ENCODE measurements around the gene MRPL37. TPM values are rescaled to one million over a fixed set of nuclear protein-coding genes. Genes with fewer than 3 reads are reported as not detected.
"Not testable (repeated sequence)": the region's sequence is repeated elsewhere in the genome, so short reads cannot be mapped to it uniquely, and the experiment has no call there.

The MRPL37 gene
- total RNA-seq, 1 donor from 2014 or later = 55.4 TPM

GRCh38 chr1:54172614-54173599 lies 27.1 kb upstream of the MRPL37 start:
- DNase-seq (ENCODE audit: low spot score) = no peak

GRCh38 chr1:54173681-54174080 lies 26.3 kb upstream of the MRPL37 start:
- no peak for DNase-seq (ENCODE audit: low spot score)

GRCh38 chr1:54174106-54174505 lies 25.9 kb upstream of the MRPL37 start:
- DNase-seq (ENCODE audit: low spot score) = no peak

- no peak for DNase-seq (ENCODE audit: low spot score)
Observed at GRCh38 chr1:54176621-54177327, 23.2 kb upstream of the MRPL37 start.

GRCh38 chr1:54177726-54178125 lies 22.2 kb upstream of the MRPL37 start:
- no peak for DNase-seq (ENCODE audit: low spot score)

- DNase-seq (ENCODE audit: low spot score) = no peak
Observed at GRCh38 chr1:54178296-54179070, 21.5 kb upstream of the MRPL37 start.

- no peak for DNase-seq (ENCODE audit: low spot score)
Observed at GRCh38 chr1:54180701-54181360, 19.1 kb upstream of the MRPL37 start.

- DNase-seq (ENCODE audit: low spot score) = no peak
Observed at GRCh38 chr1:54186056-54186455, 13.9 kb upstream of the MRPL37 start.

GRCh38 chr1:54188291-54188690 lies 11.7 kb upstream of the MRPL37 start:
- no peak for DNase-seq (ENCODE audit: low spot score)

GRCh38 chr1:54190526-54190925 lies 9.4 kb upstream of the MRPL37 start:
- DNase-seq (ENCODE audit: low spot score) = no peak

GRCh38 chr1:54191525-54191924 lies 8.4 kb upstream of the MRPL37 start:
- no peak for DNase-seq (ENCODE audit: low spot score)

GRCh38 chr1:54193453-54193852 lies 6.5 kb upstream of the MRPL37 start:
- DNase-seq (ENCODE audit: low spot score) = no peak

GRCh38 chr1:54199151-54199764 lies 709 bp upstream of the MRPL37 start:
- DNase-seq (ENCODE audit: low spot score) = no peak

GRCh38 chr1:54200519-54200997 lies 591 bp downstream of the MRPL37 start:
- DNase-seq (ENCODE audit: low spot score) = no peak

- DNase-seq (ENCODE audit: low spot score) = no peak
Observed at GRCh38 chr1:54204199-54204598, 4.2 kb downstream of the MRPL37 start.

- DNase-seq (ENCODE audit: low spot score) = no peak
Observed at GRCh38 chr1:54207287-54207686, 7.3 kb downstream of the MRPL37 start.

GRCh38 chr1:54207896-54208295 lies 7.9 kb downstream of the MRPL37 start:
- not testable (repeated sequence) for DNase-seq (ENCODE audit: low spot score)

- DNase-seq (ENCODE audit: low spot score) = no peak
Observed at GRCh38 chr1:54212872-54213271, 12.9 kb downstream of the MRPL37 start.

- no peak for DNase-seq (ENCODE audit: low spot score)
Observed at GRCh38 chr1:54215523-54215922, 15.6 kb downstream of the MRPL37 start.

- DNase-seq (ENCODE audit: low spot score) = no peak
Observed at GRCh38 chr1:54218883-54219687, 19.1 kb downstream of the MRPL37 start.
